HEK293 (cell line): ENCODE measurements around the gene PFN1.

ENCODE experiments used
- CTCF ChIP-seq: fragments of 450-650 bp; formaldehyde crosslinking; IDR thresholded peaks from 2 replicates; pipeline ENCODE4 v1.5.1; 2016; ENCODE audit warnings: missing biosample characterization, missing genetic modification characterization
- MZF1 ChIP-seq: fragments of 450-650 bp; formaldehyde crosslinking; IDR thresholded peaks from 2 replicates; pipeline ENCODE4 v1.5.1; 2017; ENCODE audit warnings: missing biosample characterization, missing genetic modification characterization, borderline replicate concordance
- OVOL3 ChIP-seq: fragments of 450-650 bp; formaldehyde crosslinking; IDR thresholded peaks from 2 replicates; pipeline ENCODE4 v1.5.1; 2016; ENCODE audit warnings: missing biosample characterization, missing genetic modification characterization
- REST ChIP-seq: fragments of 450-650 bp; formaldehyde crosslinking; IDR thresholded peaks from 2 replicates; pipeline ENCODE4 v1.5.1; 2016; ENCODE audit warnings: missing biosample characterization, missing genetic modification characterization
- SCRT1 ChIP-seq: fragments of 450-650 bp; formaldehyde crosslinking; IDR thresholded peaks from 2 replicates; pipeline ENCODE4 v1.5.1; 2016; ENCODE audit warnings: missing biosample characterization, missing genetic modification characterization, borderline replicate concordance
- TSHZ1 ChIP-seq: fragments of 450-650 bp; formaldehyde crosslinking; IDR thresholded peaks from 2 replicates; pipeline ENCODE4 v1.5.1; 2016; ENCODE audit warnings: missing biosample characterization, missing genetic modification characterization, borderline replicate concordance
- WT1 ChIP-seq: fragments of 450-650 bp; formaldehyde crosslinking; IDR thresholded peaks from 2 replicates; pipeline ENCODE4 v1.5.1; 2016; ENCODE audit warnings: missing biosample characterization, missing genetic modification characterization
- YY1 ChIP-seq: fragments of 450-650 bp; formaldehyde crosslinking; IDR thresholded peaks from 2 replicates; pipeline ENCODE4 v1.5.1; 2018; ENCODE audit warnings: missing biosample characterization, missing genetic modification characterization
- ZBTB48 ChIP-seq: fragments of 450-650 bp; formaldehyde crosslinking; IDR thresholded peaks from 2 replicates; pipeline ENCODE4 v1.5.1; 2016; ENCODE audit warnings: missing biosample characterization, missing genetic modification characterization
- ZNF214 ChIP-seq: fragments of 450-650 bp; formaldehyde crosslinking; IDR thresholded peaks from 2 replicates; pipeline ENCODE4 v1.5.1; 2017; ENCODE audit warnings: missing biosample characterization, mild to moderate bottlenecking, missing genetic modification characterization, borderline replicate concordance
- ZNF354C ChIP-seq: fragments of 450-650 bp; formaldehyde crosslinking; IDR thresholded peaks from 2 replicates; pipeline ENCODE4 v1.5.1; 2016; ENCODE audit warnings: missing biosample characterization, missing genetic modification characterization, low read depth, borderline replicate concordance
- ZNF560 ChIP-seq: fragments of 450-650 bp; formaldehyde crosslinking; IDR thresholded peaks from 2 replicates; pipeline ENCODE4 v1.5.1; 2017; ENCODE audit warnings: missing biosample characterization, missing genetic modification characterization, borderline replicate concordance
- ZNF600 ChIP-seq: fragments of 450-650 bp; formaldehyde crosslinking; IDR thresholded peaks from 2 replicates; pipeline ENCODE4 v1.5.1; 2016; ENCODE audit warnings: missing biosample characterization, missing genetic modification characterization
- ZNF701 ChIP-seq: fragments of 450-650 bp; formaldehyde crosslinking; IDR thresholded peaks from 2 replicates; pipeline ENCODE4 v1.5.1; 2016; ENCODE audit warnings: missing biosample characterization, missing genetic modification characterization

GRCh38 chr17:4941319-4941610 is 7.1 kb downstream of the PFN1 start:
- TF ChIP-seq ZNF560 = no peak
- TF ChIP-seq ZNF354C (tag by site-specific recombination) = no peak
- no peak for TF ChIP-seq CTCF (tag by site-specific recombination)
- TF ChIP-seq SCRT1 (tag by site-specific recombination) = no peak
- TF ChIP-seq YY1 (tag by site-specific recombination) = no peak
- TF ChIP-seq OVOL3 = no peak
- TF ChIP-seq REST (tag by site-specific recombination) = no peak
- TF ChIP-seq ZBTB48 (tag by site-specific recombination) = no peak
- TF ChIP-seq WT1 (tag by site-specific recombination) = no peak
- no peak for TF ChIP-seq MZF1 (tag by site-specific recombination)
- TF ChIP-seq ZNF600 = no peak
- TF ChIP-seq ZNF214 = no peak
- no peak for TF ChIP-seq TSHZ1
- TF ChIP-seq ZNF701 (tag by site-specific recombination) = no peak
